GM12878 (cell line): ENCODE data around the gene COG1. TPM values are rescaled to one million over a fixed set of nuclear protein-coding genes. Genes with fewer than 3 reads are reported as not detected.

Source experiments
- ATF7 ChIP-seq: fragments of 450-650 bp; IDR thresholded peaks from 2 replicates; pipeline ENCODE4 v1.6.1; 2016; ENCODE audit warnings: low read depth, mild to moderate bottlenecking
- CEBPB ChIP-seq, 2 experiments: fragments of 150-350 bp in 1 of 2; IDR thresholded peaks; 2 replicates each; pipeline ENCODE4 v1.6.1; 2012 to 2014; ENCODE audit warnings: low read depth in 2 of 2, low read length in 2 of 2, borderline replicate concordance in 1 of 2, inconsistent platforms in 1 of 2
- EED ChIP-seq: sonication (generic); IDR thresholded peaks from 2 replicates; pipeline ENCODE4 v1.6.1; 2016; ENCODE audit warnings: antibody characterized with exemption, low read depth
- EZH2 ChIP-seq: IDR thresholded peaks from 2 replicates; pipeline ENCODE4 v1.6.1; 2012; ENCODE audit warnings: low read depth, mild to moderate bottlenecking, control low read depth, inconsistent platforms, low read length, borderline replicate concordance; ENCODE audit not compliant: control insufficient read depth
- HDGF ChIP-seq: fragments of 450-650 bp; IDR thresholded peaks from 2 replicates; pipeline ENCODE4 v1.6.1; 2016; ENCODE audit warnings: antibody characterized with exemption
- IKZF1 ChIP-seq: fragments of 450-650 bp; conservative IDR thresholded peaks from 2 replicates; pipeline ENCODE4 v1.6.1; 2017; ENCODE audit warnings: antibody characterized with exemption, mild to moderate bottlenecking
- NRF1 ChIP-seq: conservative IDR thresholded peaks from 2 replicates; pipeline ENCODE4 v1.6.1; 2011; ENCODE audit warnings: mild to moderate bottlenecking, low read depth, low read length, improper control_type of control experiment
- POU2F2 ChIP-seq: IDR thresholded peaks from 3 replicates; pipeline ENCODE4 v1.6.1; 2011; ENCODE audit warnings: low read depth, mild to moderate bottlenecking, low read length, borderline replicate concordance
- SIN3A ChIP-seq: IDR thresholded peaks from 2 replicates; pipeline ENCODE4 v1.6.1; 2012; ENCODE audit warnings: low read depth, low read length, improper control_type of control experiment
- YY1 ChIP-seq: IDR thresholded peaks from 2 replicates; pipeline ENCODE4 v1.6.1; 2011; ENCODE audit warnings: low read depth, mild to moderate bottlenecking, low read length
- polyA plus RNA-seq, 11 experiments: library from polyadenylated mRNA; depleted of rRNA in 4 of 11; unstranded in 6 of 11; stranded (reverse) in 5 of 11; fragments of >200 nt; fragmentation: Nextera tagmentation in 4 of 11; fragmentation: Illumina TruSeq in 1 of 11; extraction: Ambion mirVana in 4 of 11; extraction: Trizol in 1 of 11; gene quantifications; 1 replicate in 1 of 11; 2 replicates in 10 of 11; pipeline versions ENCODE4 v1.2.1 to v1.2.3, GENCODE V29; 2011 to 2016; ENCODE audit warnings: inconsistent platforms in 2 of 11, missing spikeins in 2 of 11, low read depth in 1 of 11
- total RNA-seq, 4 experiments: library from RNA; depleted of rRNA in 3 of 4; stranded (reverse); fragments of >200 nt in 3 of 4; fragmentation: Illumina TruSeq in 1 of 4; extraction: Trizol in 1 of 4; gene quantifications; 2 replicates each; pipeline versions ENCODE4 v1.2.1 to v1.2.3, GENCODE V29; 2013 to 2021
- TF ChIP-seq, protein P1 (sequence below): fragments of 150-350 bp; IDR thresholded peaks from 2 replicates; pipeline ENCODE4 v1.6.1; 2016; ENCODE audit warnings: low read depth, low read length
- TF ChIP-seq, protein P2 (sequence below): fragments of 450-650 bp; IDR thresholded peaks from 2 replicates; pipeline ENCODE4 v1.6.1; 2018; ENCODE audit warnings: mild to moderate bottlenecking, low read depth, moderate library complexity; ENCODE audit not compliant: partially characterized antibody
- TF ChIP-seq, protein P3 (sequence below): IDR thresholded peaks from 2 replicates; pipeline ENCODE4 v1.6.1; 2012; ENCODE audit warnings: low read depth, low read length, improper control_type of control experiment

COG1 gene
- total and polyA plus RNA-seq, 10 of the 15 experiments (the other 5 are each of a cell fraction or from before 2014, with no cell fraction given), result 10.5 to 24.1 (median 18.1) TPM

DNA sequence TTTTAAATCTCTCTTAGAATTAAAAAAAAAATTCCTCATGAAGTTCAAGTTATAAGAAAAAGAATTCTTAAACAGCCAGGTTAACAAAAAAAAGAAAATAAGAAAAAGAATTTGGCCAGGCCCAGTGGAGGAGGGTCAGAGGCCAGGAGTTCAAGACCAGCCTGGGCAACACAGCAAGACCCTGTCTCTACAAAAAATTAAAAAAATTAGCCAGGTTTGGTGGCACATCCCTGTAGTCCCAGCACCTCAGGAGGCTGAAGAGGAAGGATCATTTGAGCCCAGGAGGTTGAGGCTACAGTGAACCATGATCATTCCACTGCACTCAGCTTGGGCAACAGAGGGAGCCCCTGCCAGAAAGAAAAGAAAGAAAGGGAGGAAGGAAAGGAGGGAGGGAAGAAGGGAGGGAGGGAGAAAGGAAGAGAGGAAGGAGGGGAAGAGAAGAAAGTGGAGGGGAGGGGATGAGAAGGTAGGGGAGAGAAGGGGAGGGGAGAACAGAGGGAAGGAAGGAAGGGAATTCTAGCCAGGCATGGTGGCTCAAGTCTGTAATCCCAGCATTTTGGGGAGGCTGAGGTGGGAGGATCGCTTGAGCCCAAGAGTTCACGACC, 30.9 kb downstream of the COG1 start (continued):
- TF ChIP-seq, protein P1, sequence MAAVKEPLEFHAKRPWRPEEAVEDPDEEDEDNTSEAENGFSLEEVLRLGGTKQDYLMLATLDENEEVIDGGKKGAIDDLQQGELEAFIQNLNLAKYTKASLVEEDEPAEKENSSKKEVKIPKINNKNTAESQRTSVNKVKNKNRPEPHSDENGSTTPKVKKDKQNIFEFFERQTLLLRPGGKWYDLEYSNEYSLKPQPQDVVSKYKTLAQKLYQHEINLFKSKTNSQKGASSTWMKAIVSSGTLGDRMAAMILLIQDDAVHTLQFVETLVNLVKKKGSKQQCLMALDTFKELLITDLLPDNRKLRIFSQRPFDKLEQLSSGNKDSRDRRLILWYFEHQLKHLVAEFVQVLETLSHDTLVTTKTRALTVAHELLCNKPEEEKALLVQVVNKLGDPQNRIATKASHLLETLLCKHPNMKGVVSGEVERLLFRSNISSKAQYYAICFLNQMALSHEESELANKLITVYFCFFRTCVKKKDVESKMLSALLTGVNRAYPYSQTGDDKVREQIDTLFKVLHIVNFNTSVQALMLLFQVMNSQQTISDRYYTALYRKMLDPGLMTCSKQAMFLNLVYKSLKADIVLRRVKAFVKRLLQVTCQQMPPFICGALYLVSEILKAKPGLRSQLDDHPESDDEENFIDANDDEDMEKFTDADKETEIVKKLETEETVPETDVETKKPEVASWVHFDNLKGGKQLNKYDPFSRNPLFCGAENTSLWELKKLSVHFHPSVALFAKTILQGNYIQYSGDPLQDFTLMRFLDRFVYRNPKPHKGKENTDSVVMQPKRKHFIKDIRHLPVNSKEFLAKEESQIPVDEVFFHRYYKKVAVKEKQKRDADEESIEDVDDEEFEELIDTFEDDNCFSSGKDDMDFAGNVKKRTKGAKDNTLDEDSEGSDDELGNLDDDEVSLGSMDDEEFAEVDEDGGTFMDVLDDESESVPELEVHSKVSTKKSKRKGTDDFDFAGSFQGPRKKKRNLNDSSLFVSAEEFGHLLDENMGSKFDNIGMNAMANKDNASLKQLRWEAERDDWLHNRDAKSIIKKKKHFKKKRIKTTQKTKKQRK, result no peak
- TF ChIP-seq POU2F2 (no peak), SIN3A (no peak), CEBPB (IDR thresholded peaks at IDR 0.05; ENCODE audit: borderline replicate concordance in 1 of 2, low read depth in 2 of 2, low read length in 2 of 2) (no peak), YY1 (no peak), HDGF (no peak), ATF7 (no peak), EED (no peak), IKZF1 (no peak), EZH2 (no peak), NRF1 (no peak)
- TF ChIP-seq, protein P2, sequence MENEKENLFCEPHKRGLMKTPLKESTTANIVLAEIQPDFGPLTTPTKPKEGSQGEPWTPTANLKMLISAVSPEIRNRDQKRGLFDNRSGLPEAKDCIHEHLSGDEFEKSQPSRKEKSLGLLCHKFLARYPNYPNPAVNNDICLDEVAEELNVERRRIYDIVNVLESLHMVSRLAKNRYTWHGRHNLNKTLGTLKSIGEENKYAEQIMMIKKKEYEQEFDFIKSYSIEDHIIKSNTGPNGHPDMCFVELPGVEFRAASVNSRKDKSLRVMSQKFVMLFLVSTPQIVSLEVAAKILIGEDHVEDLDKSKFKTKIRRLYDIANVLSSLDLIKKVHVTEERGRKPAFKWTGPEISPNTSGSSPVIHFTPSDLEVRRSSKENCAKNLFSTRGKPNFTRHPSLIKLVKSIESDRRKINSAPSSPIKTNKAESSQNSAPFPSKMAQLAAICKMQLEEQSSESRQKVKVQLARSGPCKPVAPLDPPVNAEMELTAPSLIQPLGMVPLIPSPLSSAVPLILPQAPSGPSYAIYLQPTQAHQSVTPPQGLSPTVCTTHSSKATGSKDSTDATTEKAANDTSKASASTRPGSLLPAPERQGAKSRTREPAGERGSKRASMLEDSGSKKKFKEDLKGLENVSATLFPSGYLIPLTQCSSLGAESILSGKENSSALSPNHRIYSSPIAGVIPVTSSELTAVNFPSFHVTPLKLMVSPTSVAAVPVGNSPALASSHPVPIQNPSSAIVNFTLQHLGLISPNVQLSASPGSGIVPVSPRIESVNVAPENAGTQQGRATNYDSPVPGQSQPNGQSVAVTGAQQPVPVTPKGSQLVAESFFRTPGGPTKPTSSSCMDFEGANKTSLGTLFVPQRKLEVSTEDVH, result no peak
- TF ChIP-seq, protein P3, sequence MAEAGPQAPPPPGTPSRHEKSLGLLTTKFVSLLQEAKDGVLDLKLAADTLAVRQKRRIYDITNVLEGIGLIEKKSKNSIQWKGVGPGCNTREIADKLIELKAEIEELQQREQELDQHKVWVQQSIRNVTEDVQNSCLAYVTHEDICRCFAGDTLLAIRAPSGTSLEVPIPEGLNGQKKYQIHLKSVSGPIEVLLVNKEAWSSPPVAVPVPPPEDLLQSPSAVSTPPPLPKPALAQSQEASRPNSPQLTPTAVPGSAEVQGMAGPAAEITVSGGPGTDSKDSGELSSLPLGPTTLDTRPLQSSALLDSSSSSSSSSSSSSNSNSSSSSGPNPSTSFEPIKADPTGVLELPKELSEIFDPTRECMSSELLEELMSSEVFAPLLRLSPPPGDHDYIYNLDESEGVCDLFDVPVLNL, result no peak
